IMR-90 (cell line): ENCODE data around the gene DLG5. TPM values are rescaled to one million over a fixed set of nuclear protein-coding genes. Genes with fewer than 3 reads are reported as not detected.

Experiments used
- ATAC-seq: fragments of 200-7000 bp; cut with Tn5 transposase; 2 replicates; pipeline ENCODE4 v1.9.1; 2020; ENCODE audit warnings: low read depth, mild to moderate bottlenecking, moderate library complexity
- BruUV-seq: library from RNA; stranded (reverse); fragments of 400-500 nt; replicated peaks from 2 replicates; lab custom pipeline; 2021; lab: Mats Ljungman, UMichigan
- CTCF ChIA-PET: fragments of 300-600 bp; formaldehyde crosslinking; extraction: SDS; loops from one replicate; lab custom pipeline; 2021; ENCODE audit warnings: antibody characterized with exemption; lab: Yijun Ruan, JAX
- POLR2A ChIA-PET: fragments of 300-600 bp; sonication (Branson Sonifier 250); formaldehyde crosslinking; loops from one replicate; lab custom pipeline; 2022; ENCODE audit warnings: antibody characterized with exemption; ENCODE audit not compliant: unreplicated experiment; lab: Charles Lee
- DNase-seq: peaks from one replicate; pipeline ENCODE4 v3.0.0; 2013
- H2AFZ ChIP-seq: replicated peaks from 2 replicates; pipeline ENCODE3; 2013; ENCODE audit warnings: low read length, mild to moderate bottlenecking; ENCODE audit not compliant: poor library complexity
- H2AK5ac ChIP-seq: 2 replicates; pipeline ENCODE4 v1.6.1; 2013; ENCODE audit warnings: low read depth, low read length, inconsistent platforms
- H2AK9ac ChIP-seq: replicated peaks from 2 replicates; pipeline ENCODE3; 2013; ENCODE audit warnings: mild to moderate bottlenecking, low read depth, low read length, moderate library complexity; ENCODE audit not compliant: poor library complexity
- H2BK120ac ChIP-seq: 2 replicates; pipeline ENCODE4 v1.6.1; 2013; ENCODE audit warnings: low read depth, low read length, inconsistent platforms
- H2BK15ac ChIP-seq: 3 replicates; pipeline ENCODE4 v1.6.1; 2013; ENCODE audit warnings: low read depth, low read length, inconsistent platforms
- H2BK20ac ChIP-seq: 2 replicates; pipeline ENCODE4 v1.6.1; 2013; ENCODE audit warnings: low read depth, mild to moderate bottlenecking, inconsistent platforms, low read length, moderate library complexity
- H2BK5ac ChIP-seq: 2 replicates; pipeline ENCODE4 v1.6.1; 2013; ENCODE audit warnings: mild to moderate bottlenecking, low read depth, low read length, inconsistent platforms; ENCODE audit not compliant: poor library complexity, severe bottlenecking
- H3K14ac ChIP-seq: replicated peaks from 2 replicates; pipeline ENCODE4 v1.6.1; 2013; ENCODE audit warnings: low read depth, low read length, inconsistent platforms
- H3K18ac ChIP-seq: 2 replicates; pipeline ENCODE4 v1.6.1; 2013; ENCODE audit warnings: low read depth, low read length, control low read depth
- H3K23ac ChIP-seq: 2 replicates; pipeline ENCODE4 v1.6.1; 2013; ENCODE audit warnings: low read depth, low read length, inconsistent platforms
- H3K27ac ChIP-seq: 2 replicates; pipeline ENCODE4 v1.5.1; 2013; ENCODE audit warnings: mild to moderate bottlenecking, control low read depth, low read length; ENCODE audit not compliant: insufficient read depth
- H3K27me3 ChIP-seq: 2 replicates; pipeline ENCODE4 v1.6.1; 2013; ENCODE audit warnings: low read length; ENCODE audit not compliant: control insufficient read depth, insufficient read depth
- H3K36me3 ChIP-seq: 2 replicates; pipeline ENCODE4 v1.6.1; 2013; ENCODE audit warnings: low read length, mixed read lengths; ENCODE audit not compliant: control insufficient read depth, insufficient read depth
- H3K4ac ChIP-seq: 2 replicates; pipeline ENCODE4 v1.6.1; 2013; ENCODE audit warnings: low read depth, low read length, inconsistent platforms
- H3K4me1 ChIP-seq: 2 replicates; pipeline ENCODE4 v1.6.1; 2013; ENCODE audit warnings: low read length, mixed read lengths; ENCODE audit not compliant: control insufficient read depth, insufficient read depth
- H3K4me2 ChIP-seq: 2 replicates; pipeline ENCODE4 v1.6.1; 2013; ENCODE audit warnings: low read depth, mild to moderate bottlenecking, control low read depth, low read length, moderate library complexity
- H3K4me3 ChIP-seq: 2 replicates; pipeline ENCODE4 v1.5.1; 2013; ENCODE audit warnings: low read depth, mild to moderate bottlenecking, control low read depth, low read length, moderate library complexity; ENCODE audit not compliant: insufficient read depth
- H3K56ac ChIP-seq: 2 replicates; pipeline ENCODE4 v1.6.1; 2013; ENCODE audit warnings: low read length, inconsistent platforms; ENCODE audit not compliant: insufficient read depth; ENCODE audit errors: extremely low read depth
- H3K79me1 ChIP-seq, 2 experiments: 2 replicates each; pipeline ENCODE4 v1.6.1; 2013; ENCODE audit warnings: low read length in 2 of 2, inconsistent platforms in 1 of 2, low read depth in 1 of 2
- H3K9ac ChIP-seq: 2 replicates; pipeline ENCODE4 v1.6.1; 2013; ENCODE audit warnings: low read depth, low read length, control low read depth
- H3K9me1 ChIP-seq: 2 replicates; pipeline ENCODE4 v1.6.1; 2013; ENCODE audit warnings: low read length, inconsistent platforms; ENCODE audit not compliant: insufficient read depth
- H3K9me3 ChIP-seq: 2 replicates; pipeline ENCODE4 v1.6.1; 2013; ENCODE audit warnings: low read length; ENCODE audit not compliant: control insufficient read depth, insufficient read depth
- H4K20me1 ChIP-seq: 2 replicates; pipeline ENCODE4 v1.6.1; 2013; ENCODE audit warnings: low read length, inconsistent platforms; ENCODE audit not compliant: insufficient read depth
- H4K5ac ChIP-seq: 2 replicates; pipeline ENCODE4 v1.6.1; 2013; ENCODE audit warnings: mild to moderate bottlenecking, low read depth, low read length, control low read depth
- H4K8ac ChIP-seq, 2 experiments: 2 replicates each; pipeline ENCODE4 v1.6.1; 2013; ENCODE audit warnings: low read depth in 2 of 2, low read length in 2 of 2, control low read depth in 1 of 2, inconsistent platforms in 1 of 2
- H4K91ac ChIP-seq: 2 replicates; pipeline ENCODE4 v1.6.1; 2013; ENCODE audit warnings: low read depth, low read length, inconsistent platforms; ENCODE audit not compliant: insufficient read depth
- BHLHE40 ChIP-seq: fragments of 150-350 bp; IDR thresholded peaks from 2 replicates; pipeline ENCODE4 v1.6.1; 2016; ENCODE audit warnings: mild to moderate bottlenecking, low read depth, low read length
- CEBPB ChIP-seq: IDR thresholded peaks from 2 replicates; pipeline ENCODE4 v1.6.1; 2012; ENCODE audit warnings: low read depth, low read length, improper control_type of control experiment
- CHD1 ChIP-seq: IDR thresholded peaks from 2 replicates; pipeline ENCODE4 v1.6.1; 2012; ENCODE audit warnings: low read depth, low read length, improper control_type of control experiment
- CTCF ChIP-seq: conservative IDR thresholded peaks from 2 replicates; pipeline ENCODE4 v1.5.1; 2012; ENCODE audit warnings: mild to moderate bottlenecking, low read depth, low read length, improper control_type of control experiment
- FOS ChIP-seq: fragments of 150-350 bp; IDR thresholded peaks from 2 replicates; pipeline ENCODE4 v1.6.1; 2016; ENCODE audit warnings: low read depth, low read length
- MAFK ChIP-seq: IDR thresholded peaks from 2 replicates; pipeline ENCODE4 v1.6.1; 2012; ENCODE audit warnings: low read depth, low read length, improper control_type of control experiment
- MAZ ChIP-seq: IDR thresholded peaks from 2 replicates; pipeline ENCODE4 v1.6.1; 2012; ENCODE audit warnings: low read depth, mild to moderate bottlenecking, low read length, improper control_type of control experiment, moderate library complexity, borderline replicate concordance
- MXI1 ChIP-seq: IDR thresholded peaks from 2 replicates; pipeline ENCODE4 v1.6.1; 2012; ENCODE audit warnings: low read depth, mild to moderate bottlenecking, low read length, moderate library complexity, borderline replicate concordance
- NFE2L2 ChIP-seq: fragments of 150-350 bp; IDR thresholded peaks from 2 replicates; pipeline ENCODE4 v1.6.1; 2016; ENCODE audit warnings: low read depth, mild to moderate bottlenecking, low read length
- POLR2A ChIP-seq: IDR thresholded peaks from 2 replicates; pipeline ENCODE4 v1.6.1; 2012; ENCODE audit warnings: mild to moderate bottlenecking, low read depth, low read length
- RAD21 ChIP-seq: IDR thresholded peaks from 2 replicates; pipeline ENCODE4 v1.6.1; 2012; ENCODE audit warnings: low read length, improper control_type of control experiment
- RCOR1 ChIP-seq: IDR thresholded peaks from 2 replicates; pipeline ENCODE4 v1.6.1; 2012; ENCODE audit warnings: mild to moderate bottlenecking, low read length, improper control_type of control experiment; ENCODE audit not compliant: insufficient replicate concordance
- RFX5 ChIP-seq: IDR thresholded peaks from 2 replicates; pipeline ENCODE4 v1.8.0; 2012; ENCODE audit warnings: low read depth, mild to moderate bottlenecking, low read length, moderate library complexity
- SMC3 ChIP-seq: fragments of 150-350 bp; IDR thresholded peaks from 2 replicates; pipeline ENCODE4 v1.6.1; 2016; ENCODE audit warnings: low read depth, mild to moderate bottlenecking, antibody characterized with exemption, low read length, moderate library complexity
- USF2 ChIP-seq: fragments of 150-350 bp; IDR thresholded peaks from 2 replicates; pipeline ENCODE4 v1.6.1; 2017; ENCODE audit warnings: mild to moderate bottlenecking, antibody characterized with exemption, low read length, low read depth
- WGBS, 2 experiments: methylation state at CpG; one replicate each; pipeline versions ENCODE4 v1.1.5 to v1.1.7; 2013; ENCODE audit warnings: missing lambda C conversion rate in 2 of 2; ENCODE audit not compliant: insufficient read length in 1 of 2; ENCODE audit errors: extremely low coverage in 2 of 2; 5-methylcytosine and 5-hydroxymethylcytosine counted together
- dilution Hi-C: fragments of 300-500 bp; cut with HindIII; formaldehyde crosslinking; loops from one replicate; pipeline ENCODE4 v1.14.3; 2018; ENCODE audit warnings: low sequenced_read_pairs; ENCODE audit not compliant: unreplicated experiment
- in situ Hi-C: fragments of 300-500 bp; cut with MboI; formaldehyde crosslinking; loops from 3 replicates; pipeline ENCODE4 v1.14.3; 2019; ENCODE audit warnings: low sequenced_read_pairs, inconsistent platforms, mixed read lengths
- intact Hi-C: fragments of 100-400 bp; cut with micrococcal nuclease; formaldehyde crosslinking; loops from 2 replicates; pipeline ENCODE4 v1.10.0; 2022
- polyA plus RNA-seq, 3 experiments: library from polyadenylated mRNA; depleted of rRNA; stranded (reverse); fragments of >200 nt; gene quantifications; 2 replicates each; pipeline ENCODE4 v1.2.3, GENCODE V29; 2012; ENCODE audit warnings: low replicate concordance in 1 of 3
- total RNA-seq: library from RNA; depleted of rRNA; stranded (reverse); fragments of >200 nt; gene quantifications from 2 replicates; pipeline ENCODE4 v1.2.3, GENCODE V29; 2012
- TF ChIP-seq, protein P1 (sequence below): fragments of 150-350 bp; IDR thresholded peaks from 2 replicates; pipeline ENCODE4 v1.6.1; 2016; ENCODE audit warnings: low read depth, mild to moderate bottlenecking, low read length, moderate library complexity, borderline replicate concordance

The DLG5 gene
- total and polyA plus RNA-seq, 2 of the 4 experiments (the other 2 are of a cell fraction), result 12.7 to 28.7 TPM

DNA sequence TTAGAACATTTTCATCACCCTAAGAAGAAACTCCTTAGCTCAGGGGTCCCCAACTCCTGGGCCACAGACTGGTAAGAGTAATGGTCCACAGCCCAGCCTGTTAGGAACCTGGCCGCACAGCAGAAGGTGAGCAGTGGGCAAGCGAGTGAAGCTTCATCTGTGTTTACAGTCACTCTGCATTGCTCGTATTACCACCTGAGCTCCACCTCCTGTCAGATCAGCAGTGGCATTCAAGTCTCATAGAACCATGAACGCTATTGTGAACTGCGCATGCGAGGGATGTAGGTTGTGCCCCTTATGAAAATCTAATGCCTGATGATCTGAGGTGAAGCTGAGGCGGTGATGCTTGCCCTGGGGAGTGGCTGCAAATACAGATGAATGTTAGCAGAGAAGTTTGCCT is 37.3 kb upstream of the DLG5 start:
- dilution Hi-C loops, result no loop called here
- CTCF ChIA-PET, result no interaction called here

More for the DNA sequence above, 37.3 kb upstream of the DLG5 start:
- DNase-seq (no peak), ATAC-seq (no peak)
- WGBS, 2 experiments, result 91% methylated on average over 4 of the region's 7 CpGs; no CpG with 5 or more reads in 1 of the 2 experiments
- Histone ChIP-seq H3K14ac (no peak overlapping the region), H3K56ac (no peak overlapping the region), H3K9me1 (no peaks in the 10 kb centered on the region; the same call in 1 of the 2 replicates), H4K91ac (no peak overlapping the region), H2BK15ac (no peak overlapping the region), H4K5ac (no peak overlapping the region), H2AFZ (no peak overlapping the region), H4K8ac (no peak overlapping the region), H3K9me3 (peaks cover 3% of the 10 kb centered on the region), H2BK5ac (no peak overlapping the region), H3K79me1 (0 out of 4 replicates have a peak, but pooled peaks cover 0 to 2% of the 10 kb centered on the region in 2 experiments), H3K4ac (no peak overlapping the region), H3K9ac (no peak overlapping the region), H3K4me3 (no peak overlapping the region), H3K23ac (no peak overlapping the region), H3K4me1 (peaks cover 1% of the 10 kb centered on the region; the same call in 1 of the 2 replicates), H2BK120ac (no peak overlapping the region), H3K4me2 (no peak overlapping the region), H2AK9ac (no peak overlapping the region), H2BK20ac (no peak overlapping the region), H3K18ac (no peak overlapping the region), H3K36me3 (no peaks in the 10 kb centered on the region), H3K27me3 (no peaks in the 10 kb centered on the region), H2AK5ac (no peak overlapping the region), H3K27ac (no peak overlapping the region), H4K20me1 (no peaks in the 10 kb centered on the region)
- intact Hi-C loops (no loop called here), in situ Hi-C loops (no loop called here)
- POLR2A ChIA-PET, result no interaction called here
- BruUV-seq, result no TSS peak
- TF ChIP-seq USF2 (no peak), MAZ (no peak), CEBPB (no peak), CTCF (no peak), RCOR1 (no peak), FOS (no peak), POLR2A (no peak), CHD1 (no peak), BHLHE40 (no peak), MXI1 (no peak), RFX5 (no peak), RAD21 (no peak), NFE2L2 (no peak), SMC3 (no peak), MAFK (no peak)
- TF ChIP-seq, protein P1, sequence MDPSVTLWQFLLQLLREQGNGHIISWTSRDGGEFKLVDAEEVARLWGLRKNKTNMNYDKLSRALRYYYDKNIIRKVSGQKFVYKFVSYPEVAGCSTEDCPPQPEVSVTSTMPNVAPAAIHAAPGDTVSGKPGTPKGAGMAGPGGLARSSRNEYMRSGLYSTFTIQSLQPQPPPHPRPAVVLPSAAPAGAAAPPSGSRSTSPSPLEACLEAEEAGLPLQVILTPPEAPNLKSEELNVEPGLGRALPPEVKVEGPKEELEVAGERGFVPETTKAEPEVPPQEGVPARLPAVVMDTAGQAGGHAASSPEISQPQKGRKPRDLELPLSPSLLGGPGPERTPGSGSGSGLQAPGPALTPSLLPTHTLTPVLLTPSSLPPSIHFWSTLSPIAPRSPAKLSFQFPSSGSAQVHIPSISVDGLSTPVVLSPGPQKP, result no peak
